Endothelial cell (in vitro differentiated cells): ENCODE measurements around the gene ERRFI1. TPM values are rescaled to one million over a fixed set of nuclear protein-coding genes. Genes with fewer than 3 reads are reported as not detected.
"Not testable (repeated sequence)": the region's sequence is repeated elsewhere in the genome, so short reads cannot be mapped to it uniquely, and the experiment has no call there.

Experiments
- DNase-seq: peaks from one replicate; pipeline ENCODE4 v3.0.0; 2021; ENCODE audit warnings: low spot score
- H3K27ac Mint-ChIP-seq: one replicate; pipeline ENCODE4 v1.8.0; 2021; ENCODE audit warnings: mixed read lengths, inconsistent platforms; ENCODE audit not compliant: unreplicated experiment
- H3K27me3 Mint-ChIP-seq: one replicate; pipeline ENCODE4 v1.8.0; 2021; ENCODE audit warnings: mild to moderate bottlenecking, moderate library complexity, mixed read lengths, inconsistent platforms; ENCODE audit not compliant: unreplicated experiment
- H3K36me3 Mint-ChIP-seq: one replicate; pipeline ENCODE4 v1.8.0; 2021; ENCODE audit warnings: mild to moderate bottlenecking, low read depth, mixed read lengths, inconsistent platforms; ENCODE audit not compliant: unreplicated experiment
- H3K4me1 Mint-ChIP-seq: one replicate; pipeline ENCODE4 v1.8.0; 2021; ENCODE audit warnings: mild to moderate bottlenecking, mixed read lengths, inconsistent platforms; ENCODE audit not compliant: unreplicated experiment
- H3K4me3 Mint-ChIP-seq: one replicate; pipeline ENCODE4 v1.8.0; 2021; ENCODE audit warnings: mild to moderate bottlenecking, mixed read lengths, inconsistent platforms; ENCODE audit not compliant: unreplicated experiment
- H3K9me3 Mint-ChIP-seq: one replicate; pipeline ENCODE4 v1.8.0; 2021; ENCODE audit warnings: mixed read lengths, inconsistent platforms; ENCODE audit not compliant: unreplicated experiment
- CTCF ChIP-seq: fragments of 200-600 bp; sonication (generic); IDR thresholded peaks from one replicate; pipeline ENCODE4 v1.5.0; 2021; ENCODE audit warnings: antibody characterized with exemption; ENCODE audit not compliant: unreplicated experiment
- long read RNA-seq: library from polyadenylated mRNA; unstranded; transcript quantifications from one replicate; pipeline ENCODE4 v2.0.0, GENCODE V29; 2020; ENCODE audit not compliant: unreplicated experiment
- total RNA-seq: library from RNA; stranded (reverse); fragmentation: NEBNext Ultra II Directional; extraction: Animal tissue kit (Norgen Biotek cat#: 25700); gene quantifications from one replicate; pipeline ENCODE4 v1.2.1, GENCODE V29; 2021; ENCODE audit not compliant: unreplicated experiment

Gene ERRFI1
- 16.5 TPM for total RNA-seq
- long read RNA-seq, partial matches to known transcripts, result 0 of 1 reads
- long read RNA-seq, other reads (novel, unspliced or antisense), result 0 of 1 reads

GRCh38 chr1:8026153-8026975 is at the start of gene ERRFI1:
ERRFI1 (minus strand) TSS chr1:8026309; CDS start chr1:8015619, 10,690 bp downstream.
- Mint-ChIP-seq H3K36me3 (peaks cover 9% of the 10 kb centered on the region), H3K27ac (peak within 1 kb of the TSS; percentile 90), H3K4me1 (peaks cover 38% of the 10 kb centered on the region), H3K27me3 (peaks cover 6% of the 10 kb centered on the region), H3K9me3 (no peaks in the 10 kb centered on the region), H3K4me3 (peak within 1 kb of the TSS; percentile 95)
- peak; percentile 95 for DNase-seq
- TF ChIP-seq CTCF, result no peak

GRCh38 chr1:8075511-8076051 is 49.5 kb upstream of the ERRFI1 start:
- no peak for TF ChIP-seq CTCF
- H3K27ac Mint-ChIP-seq, result no peak overlapping the region
- no peaks in the 10 kb centered on the region for H3K9me3 Mint-ChIP-seq
- DNase-seq, result no peak
- H3K4me3 Mint-ChIP-seq, result no peak overlapping the region
- no peaks in the 10 kb centered on the region for H3K36me3 Mint-ChIP-seq
- peaks cover 10% of the 10 kb centered on the region for H3K27me3 Mint-ChIP-seq
- peaks cover 8% of the 10 kb centered on the region for H3K4me1 Mint-ChIP-seq

- no peak overlapping the region for H3K27ac Mint-ChIP-seq
- H3K36me3 Mint-ChIP-seq, result no peaks in the 10 kb centered on the region
- no peak overlapping the region for H3K4me3 Mint-ChIP-seq
- DNase-seq, result no peak
- no peaks in the 10 kb centered on the region for H3K9me3 Mint-ChIP-seq
- H3K27me3 Mint-ChIP-seq, result peaks cover 2% of the 10 kb centered on the region
- peaks cover 6% of the 10 kb centered on the region for H3K4me1 Mint-ChIP-seq
- no peak for TF ChIP-seq CTCF
Measured at GRCh38 chr1:8073112-8073855, 47.2 kb upstream of the ERRFI1 start.

GRCh38 chr1:8070381-8070811 is 44.3 kb upstream of the ERRFI1 start:
- Mint-ChIP-seq H3K27ac (no peak overlapping the region), H3K9me3 (no peaks in the 10 kb centered on the region), H3K4me3 (no peak overlapping the region), H3K36me3 (no peaks in the 10 kb centered on the region), H3K27me3 (no peaks in the 10 kb centered on the region), H3K4me1 (peaks cover 3% of the 10 kb centered on the region)
- no peak for TF ChIP-seq CTCF
- DNase-seq, result no peak

- not testable (repeated sequence) for H3K9me3 Mint-ChIP-seq, H3K27me3 Mint-ChIP-seq, H3K4me1 Mint-ChIP-seq, DNase-seq, H3K27ac Mint-ChIP-seq, H3K36me3 Mint-ChIP-seq, H3K4me3 Mint-ChIP-seq
Measured at GRCh38 chr1:8069614-8070320, 43.7 kb upstream of the ERRFI1 start.
